Measurements from ENCODE around the gene ENTR1. TPM values are rescaled to one million over a fixed set of nuclear protein-coding genes. Genes with fewer than 3 reads are reported as not detected.

The ENTR1 gene
- total RNA-seq, result 100 to 1,000 TPM in 1 of 5 donors, 10 to 100 TPM in 4; 57.7 to 103 (median 95.6) TPM
- 47.0 TPM for total RNA-seq (2013)
- total RNA-seq, result 33.6 to 69.2 (median 47.0) reads per million in 29 experiments

- WGBS (ENCODE audit: insufficient coverage), result 0% methylated on average over 74 of the region's 83 CpGs
- H3K9me3 ChIP-seq, result no peaks in the 10 kb centered on the region
- Mint-ChIP-seq H3K4me1 (peaks cover 35 to 45% (median 43%) of the 10 kb centered on the region in 3 donors), H3K27ac (peak within 1 kb of the TSS; percentile 87 to 89), H3K4me3 (peak within 1 kb of the TSS; percentile 87 to 90 (median 89)), H3K9me3 (no peaks in the 10 kb centered on the region), H3K27me3 (no peaks in the 10 kb centered on the region), H3K36me3 (peaks cover 29% of the 10 kb centered on the region)
- peak within 1 kb of the TSS; percentile 90 for H3K27ac ChIP-seq (ENCODE audit: low read length)
- peaks cover 9 to 45% of the 10 kb centered on the region in 2 experiments for H3K4me1 ChIP-seq (ENCODE audit: control insufficient read depth in 1 of 2, extremely low read depth in 1 of 2, insufficient read depth in 2 of 2, low read length in 2 of 2)
- peak; percentile 83 to 98 (median 92) for DNase-seq
- peak within 1 kb of the TSS; percentile 86 to 99 for H3K4me3 ChIP-seq (ENCODE audit: control insufficient read depth in 1 of 2, extremely low read depth in 1 of 2, low read length in 1 of 2)
- no peaks in the 10 kb centered on the region for H3K27me3 ChIP-seq (replicated peaks in 1 of 2; ENCODE audit: control insufficient read depth in 2 of 2, extremely low read depth in 1 of 2, insufficient read depth in 2 of 2, low read length in 1 of 2)
- ATAC-seq (replicated peaks in 1 of 4), result peak; percentile 89 to 92 (median 92)
- CTCF ChIA-PET, result interaction anchor here in 1 of 2 donors (1.2 kb wide), 1 partner anchor 10 kb away, joined by 5 read pairs; the partner anchor contains the start of gene SNAPC4
- POLR2A ChIA-PET, result interaction anchor here in 1 of 2 donors (0.6 to 0.7 kb wide), 2 partner anchors 67 to 461 kb away, joined by 3 to 6 read pairs; no protein-coding TSS in a partner anchor
- H3K36me3 ChIP-seq (ENCODE audit: control insufficient read depth in 2 of 2, extremely low read depth in 1 of 2, insufficient read depth in 1 of 2, low read length in 1 of 2), result peaks cover 7 to 48% of the 10 kb centered on the region in 2 donors
Measured at GRCh38 chr9:136410500-136411287, at the start of gene ENTR1, which contains the start of gene PMPCA. Gene ENTR1, minus strand, starts transcription at chr9:136410614. Its CDS starts 217 bp downstream, at chr9:136410397. Gene PMPCA, plus strand, starts transcription at chr9:136410658. Its CDS starts 11 bp downstream, at chr9:136410669.

GRCh38 chr9:136459425-136459824, 49.0 kb upstream of the ENTR1 start:
- ChIA-PET POLR2A (no interaction called here), CTCF (no interaction called here)
- WGBS (ENCODE audit: insufficient coverage), result 97% methylated on average over 26 of the region's 28 CpGs
- no peak overlapping the region for H3K4me3 Mint-ChIP-seq
- H3K9me3 Mint-ChIP-seq, result no peaks in the 10 kb centered on the region
- Histone ChIP-seq H3K4me3 (ENCODE audit: control insufficient read depth in 1 of 2, extremely low read depth in 1 of 2, low read length in 1 of 2) (no peak overlapping the region), H3K9me3 (no peaks in the 10 kb centered on the region), H3K27ac (ENCODE audit: low read length) (no peak overlapping the region), H3K27me3 (replicated peaks in 1 of 2; ENCODE audit: control insufficient read depth in 2 of 2, extremely low read depth in 1 of 2, insufficient read depth in 2 of 2, low read length in 1 of 2) (no peaks in the 10 kb centered on the region), H3K4me1 (ENCODE audit: control insufficient read depth in 1 of 2, extremely low read depth in 1 of 2, insufficient read depth in 2 of 2, low read length in 2 of 2) (no peaks in the 10 kb centered on the region), H3K36me3 (ENCODE audit: control insufficient read depth in 2 of 2, extremely low read depth in 1 of 2, insufficient read depth in 1 of 2, low read length in 1 of 2) (peaks cover 28 to 93% of the 10 kb centered on the region in 2 donors)
- ATAC-seq (replicated peaks in 1 of 4) (no peak), DNase-seq (no peak)
- no peaks in the 10 kb centered on the region for H3K4me1 Mint-ChIP-seq
- no peak overlapping the region for H3K27ac Mint-ChIP-seq
- H3K36me3 Mint-ChIP-seq, result peaks cover 38% of the 10 kb centered on the region
- H3K27me3 Mint-ChIP-seq, result no peaks in the 10 kb centered on the region

GRCh38 chr9:136457326-136457725, 46.9 kb upstream of the ENTR1 start:
- Histone ChIP-seq H3K4me1 (ENCODE audit: control insufficient read depth in 1 of 2, extremely low read depth in 1 of 2, insufficient read depth in 2 of 2, low read length in 2 of 2) (no peaks in the 10 kb centered on the region), H3K4me3 (ENCODE audit: control insufficient read depth in 1 of 2, extremely low read depth in 1 of 2, low read length in 1 of 2) (no peak overlapping the region), H3K36me3 (ENCODE audit: control insufficient read depth in 2 of 2, extremely low read depth in 1 of 2, insufficient read depth in 1 of 2, low read length in 1 of 2) (peaks cover 34 to 87% of the 10 kb centered on the region in 2 donors), H3K27me3 (replicated peaks in 1 of 2; ENCODE audit: control insufficient read depth in 2 of 2, extremely low read depth in 1 of 2, insufficient read depth in 2 of 2, low read length in 1 of 2) (no peaks in the 10 kb centered on the region), H3K9me3 (no peaks in the 10 kb centered on the region), H3K27ac (ENCODE audit: low read length) (no peak overlapping the region)
- Mint-ChIP-seq H3K9me3 (no peaks in the 10 kb centered on the region), H3K27me3 (no peaks in the 10 kb centered on the region), H3K27ac (no peak overlapping the region), H3K4me1 (peaks cover 0 to 5% (median 0%) of the 10 kb centered on the region in 3 donors), H3K4me3 (no peak overlapping the region), H3K36me3 (peaks cover 41% of the 10 kb centered on the region)
- ATAC-seq (replicated peaks in 1 of 4) (no peak), DNase-seq (no peak)
- ChIA-PET POLR2A (interaction anchor here in 1 of 2 donors (0.6 kb wide), 2 partner anchors 23 to 554 kb away, joined by 7 to 11 read pairs; no protein-coding TSS in a partner anchor), CTCF (interaction anchor here in 1 of 2 donors (0.7 kb wide), 1 partner anchor 19 kb away, joined by 9 read pairs; no protein-coding TSS in a partner anchor)
- 98% methylated on average over 24 of the region's 24 CpGs for WGBS (ENCODE audit: insufficient coverage)

GRCh38 chr9:136456258-136456657, 45.8 kb upstream of the ENTR1 start:
- Histone ChIP-seq H3K4me1 (ENCODE audit: control insufficient read depth in 1 of 2, extremely low read depth in 1 of 2, insufficient read depth in 2 of 2, low read length in 2 of 2) (no peaks in the 10 kb centered on the region), H3K4me3 (ENCODE audit: control insufficient read depth in 1 of 2, extremely low read depth in 1 of 2, low read length in 1 of 2) (no peak overlapping the region), H3K36me3 (ENCODE audit: control insufficient read depth in 2 of 2, extremely low read depth in 1 of 2, insufficient read depth in 1 of 2, low read length in 1 of 2) (peaks cover 28 to 85% of the 10 kb centered on the region in 2 donors), H3K27ac (ENCODE audit: low read length) (no peak overlapping the region), H3K9me3 (no peaks in the 10 kb centered on the region), H3K27me3 (replicated peaks in 1 of 2; ENCODE audit: control insufficient read depth in 2 of 2, extremely low read depth in 1 of 2, insufficient read depth in 2 of 2, low read length in 1 of 2) (no peaks in the 10 kb centered on the region)
- ChIA-PET POLR2A (interaction anchor here in 1 of 2 donors (0.6 kb wide), 1 partner anchor 48 kb away, joined by 3 read pairs; no protein-coding TSS in a partner anchor), CTCF (no interaction called here)
- no peak overlapping the region for H3K27ac Mint-ChIP-seq
- no peak for ATAC-seq (replicated peaks in 1 of 4)
- no peak for DNase-seq
- H3K4me1 Mint-ChIP-seq, result peaks cover 0 to 5% (median 0%) of the 10 kb centered on the region in 3 donors
- no peak overlapping the region for H3K4me3 Mint-ChIP-seq
- H3K36me3 Mint-ChIP-seq, result peaks cover 40% of the 10 kb centered on the region
- H3K27me3 Mint-ChIP-seq, result no peaks in the 10 kb centered on the region
- WGBS (ENCODE audit: insufficient coverage), result 93% methylated on average over 7 of the region's 9 CpGs
- no peaks in the 10 kb centered on the region for H3K9me3 Mint-ChIP-seq

- no peaks in the 10 kb centered on the region for H3K9me3 Mint-ChIP-seq
- peaks cover 0 to 5% (median 0%) of the 10 kb centered on the region in 3 donors for H3K4me1 Mint-ChIP-seq
- H3K27me3 ChIP-seq (replicated peaks in 1 of 2; ENCODE audit: control insufficient read depth in 2 of 2, extremely low read depth in 1 of 2, insufficient read depth in 2 of 2, low read length in 1 of 2), result no peaks in the 10 kb centered on the region
Measured at GRCh38 chr9:136455043-136456002, 44.9 kb upstream of the ENTR1 start.

More at GRCh38 chr9:136455043-136456002, 44.9 kb upstream of the ENTR1 start:
- Mint-ChIP-seq H3K36me3 (peaks cover 46% of the 10 kb centered on the region), H3K27me3 (no peaks in the 10 kb centered on the region), H3K4me3 (no peak overlapping the region), H3K27ac (no peak overlapping the region)
- peak in 2 of 4 experiments; percentile 12 to 19 for ATAC-seq (replicated peaks in 1 of 4)
- DNase-seq, result no peak
- ChIA-PET CTCF (no interaction called here), POLR2A (no interaction called here)
- 97% methylated on average over 37 of the region's 43 CpGs for WGBS (ENCODE audit: insufficient coverage)
- no peak overlapping the region for H3K4me3 ChIP-seq (ENCODE audit: control insufficient read depth in 1 of 2, extremely low read depth in 1 of 2, low read length in 1 of 2)
- no peak overlapping the region for H3K27ac ChIP-seq (ENCODE audit: low read length)
- H3K9me3 ChIP-seq, result no peaks in the 10 kb centered on the region
- H3K4me1 ChIP-seq (ENCODE audit: control insufficient read depth in 1 of 2, extremely low read depth in 1 of 2, insufficient read depth in 2 of 2, low read length in 2 of 2), result no peaks in the 10 kb centered on the region
- H3K36me3 ChIP-seq (ENCODE audit: control insufficient read depth in 2 of 2, extremely low read depth in 1 of 2, insufficient read depth in 1 of 2, low read length in 1 of 2), result peaks cover 26 to 84% of the 10 kb centered on the region in 2 donors
